Peyer's patch (tissue), 4 donors: Measurements from ENCODE around the gene GRIK3.

Experiments
- POLR2A ChIP-seq, 2 donors: fragments of 450-650 bp; IDR thresholded peaks; one replicate each; pipeline ENCODE4 v1.5.1; 2017; ENCODE audit warnings: antibody characterized with exemption in 2 of 2, mild to moderate bottlenecking in 2 of 2, moderate library complexity in 2 of 2
- TF ChIP-seq, protein P1 (sequence below), 6 experiments: fragments of 450-650 bp in 4 of 6; fragments of 200-600 bp in 2 of 6; sonication (generic) in 1 of 6; IDR thresholded peaks; one replicate each; pipeline ENCODE4 v1.5.1; 2017 to 2019; ENCODE audit warnings: antibody characterized with exemption in 6 of 6, mild to moderate bottlenecking in 3 of 6, moderate library complexity in 1 of 6

DNA sequence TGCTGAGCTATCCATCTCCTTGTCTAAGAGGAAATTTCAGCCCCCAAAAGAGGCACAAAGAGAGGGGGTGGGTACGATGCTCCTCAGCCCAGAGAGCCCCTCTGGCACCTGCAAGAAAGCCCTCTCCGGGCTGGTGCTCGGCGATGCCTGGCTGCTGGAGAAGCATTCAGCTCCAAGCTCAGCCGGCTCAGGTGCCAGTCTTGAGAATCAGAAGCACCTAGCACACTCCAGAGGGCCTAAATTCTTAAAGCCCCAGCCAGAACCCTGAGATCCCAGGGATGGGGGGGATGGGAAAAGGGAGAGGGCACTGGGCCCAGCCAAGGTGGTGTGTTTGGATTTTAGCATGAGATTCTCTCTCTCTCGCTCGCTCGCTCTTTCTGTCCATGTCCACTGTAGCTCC lies 2.9 kb downstream of the GRIK3 start:
- TF ChIP-seq POLR2A (IDR thresholded peaks at IDR 0.05) = no peak
- TF ChIP-seq, protein P1, sequence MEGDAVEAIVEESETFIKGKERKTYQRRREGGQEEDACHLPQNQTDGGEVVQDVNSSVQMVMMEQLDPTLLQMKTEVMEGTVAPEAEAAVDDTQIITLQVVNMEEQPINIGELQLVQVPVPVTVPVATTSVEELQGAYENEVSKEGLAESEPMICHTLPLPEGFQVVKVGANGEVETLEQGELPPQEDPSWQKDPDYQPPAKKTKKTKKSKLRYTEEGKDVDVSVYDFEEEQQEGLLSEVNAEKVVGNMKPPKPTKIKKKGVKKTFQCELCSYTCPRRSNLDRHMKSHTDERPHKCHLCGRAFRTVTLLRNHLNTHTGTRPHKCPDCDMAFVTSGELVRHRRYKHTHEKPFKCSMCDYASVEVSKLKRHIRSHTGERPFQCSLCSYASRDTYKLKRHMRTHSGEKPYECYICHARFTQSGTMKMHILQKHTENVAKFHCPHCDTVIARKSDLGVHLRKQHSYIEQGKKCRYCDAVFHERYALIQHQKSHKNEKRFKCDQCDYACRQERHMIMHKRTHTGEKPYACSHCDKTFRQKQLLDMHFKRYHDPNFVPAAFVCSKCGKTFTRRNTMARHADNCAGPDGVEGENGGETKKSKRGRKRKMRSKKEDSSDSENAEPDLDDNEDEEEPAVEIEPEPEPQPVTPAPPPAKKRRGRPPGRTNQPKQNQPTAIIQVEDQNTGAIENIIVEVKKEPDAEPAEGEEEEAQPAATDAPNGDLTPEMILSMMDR (IDR thresholded peaks at IDR 0.05) = no peak
